A549 treated with CpdA at 1 μM for 4 hours (cell line): ENCODE data around the gene NUP205. TPM values are rescaled to one million over a fixed set of nuclear protein-coding genes. Genes with fewer than 3 reads are reported as not detected.

ENCODE experiments used
- total RNA-seq: library from RNA; stranded (reverse); fragments of 200-300 nt; extraction: Qiagen RNA extraction; gene quantifications from 5 replicates; pipeline ENCODE4 v1.2.3, GENCODE V29; 2022; ENCODE audit warnings: low read depth

NUP205 gene, protein sequence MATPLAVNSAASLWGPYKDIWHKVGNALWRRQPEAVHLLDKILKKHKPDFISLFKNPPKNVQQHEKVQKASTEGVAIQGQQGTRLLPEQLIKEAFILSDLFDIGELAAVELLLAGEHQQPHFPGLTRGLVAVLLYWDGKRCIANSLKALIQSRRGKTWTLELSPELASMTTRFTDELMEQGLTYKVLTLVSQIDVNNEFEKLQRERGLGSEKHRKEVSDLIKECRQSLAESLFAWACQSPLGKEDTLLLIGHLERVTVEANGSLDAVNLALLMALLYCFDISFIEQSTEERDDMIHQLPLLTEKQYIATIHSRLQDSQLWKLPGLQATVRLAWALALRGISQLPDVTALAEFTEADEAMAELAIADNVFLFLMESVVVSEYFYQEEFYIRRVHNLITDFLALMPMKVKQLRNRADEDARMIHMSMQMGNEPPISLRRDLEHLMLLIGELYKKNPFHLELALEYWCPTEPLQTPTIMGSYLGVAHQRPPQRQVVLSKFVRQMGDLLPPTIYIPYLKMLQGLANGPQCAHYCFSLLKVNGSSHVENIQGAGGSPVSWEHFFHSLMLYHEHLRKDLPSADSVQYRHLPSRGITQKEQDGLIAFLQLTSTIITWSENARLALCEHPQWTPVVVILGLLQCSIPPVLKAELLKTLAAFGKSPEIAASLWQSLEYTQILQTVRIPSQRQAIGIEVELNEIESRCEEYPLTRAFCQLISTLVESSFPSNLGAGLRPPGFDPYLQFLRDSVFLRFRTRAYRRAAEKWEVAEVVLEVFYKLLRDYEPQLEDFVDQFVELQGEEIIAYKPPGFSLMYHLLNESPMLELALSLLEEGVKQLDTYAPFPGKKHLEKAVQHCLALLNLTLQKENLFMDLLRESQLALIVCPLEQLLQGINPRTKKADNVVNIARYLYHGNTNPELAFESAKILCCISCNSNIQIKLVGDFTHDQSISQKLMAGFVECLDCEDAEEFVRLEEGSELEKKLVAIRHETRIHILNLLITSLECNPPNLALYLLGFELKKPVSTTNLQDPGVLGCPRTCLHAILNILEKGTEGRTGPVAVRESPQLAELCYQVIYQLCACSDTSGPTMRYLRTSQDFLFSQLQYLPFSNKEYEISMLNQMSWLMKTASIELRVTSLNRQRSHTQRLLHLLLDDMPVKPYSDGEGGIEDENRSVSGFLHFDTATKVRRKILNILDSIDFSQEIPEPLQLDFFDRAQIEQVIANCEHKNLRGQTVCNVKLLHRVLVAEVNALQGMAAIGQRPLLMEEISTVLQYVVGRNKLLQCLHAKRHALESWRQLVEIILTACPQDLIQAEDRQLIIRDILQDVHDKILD (N-terminal part only)
- total RNA-seq, result 49.3 to 55.9 TPM (median 53.0 TPM) in 5 replicates

DNA sequence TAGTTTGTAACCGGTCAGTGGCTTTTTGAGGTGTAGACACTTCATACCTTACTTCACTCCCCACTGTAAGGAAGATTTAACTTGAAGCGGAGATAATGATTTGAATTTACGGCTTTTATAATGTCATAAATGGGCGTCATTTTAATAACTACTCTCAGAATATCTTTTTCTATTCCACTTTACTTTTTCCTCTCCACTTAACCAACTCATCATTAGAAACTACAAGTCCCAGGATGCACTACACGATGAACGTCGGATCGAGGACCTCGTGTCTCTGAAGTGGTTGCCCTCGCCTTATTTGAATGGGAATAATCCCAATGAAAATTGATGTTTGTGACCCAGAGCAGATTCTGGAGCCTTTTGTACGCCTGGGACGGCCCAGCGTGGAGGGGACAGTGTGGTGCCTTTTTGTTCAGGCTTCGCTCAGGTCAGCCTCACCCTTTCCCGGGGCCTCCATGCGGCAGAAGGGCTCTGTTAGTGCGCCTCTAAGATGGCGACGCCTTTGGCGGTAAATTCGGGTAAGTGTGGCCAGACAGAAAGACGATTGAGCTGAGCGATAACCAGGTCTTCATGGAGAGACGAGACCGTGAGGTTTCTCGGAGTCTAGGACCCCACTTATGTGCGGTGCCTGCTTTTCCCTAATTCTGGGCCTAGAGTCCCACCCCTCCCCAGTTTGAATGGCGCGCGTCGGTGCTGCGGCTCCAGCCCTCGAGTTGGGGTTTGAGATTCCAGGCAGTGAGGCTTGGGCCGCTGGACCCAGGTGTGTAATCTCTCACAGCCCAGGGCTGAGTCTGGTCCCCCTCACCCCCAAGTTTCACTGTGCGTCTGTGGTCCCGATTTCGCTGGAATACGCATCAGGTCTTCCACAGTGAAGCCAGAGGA lies at the start of gene NUP205:
Gene NUP205 (plus strand): TSS at position 463 of the 882 bp plus-strand sequence. CDS start 28 bp downstream, at position 491.

DNA sequence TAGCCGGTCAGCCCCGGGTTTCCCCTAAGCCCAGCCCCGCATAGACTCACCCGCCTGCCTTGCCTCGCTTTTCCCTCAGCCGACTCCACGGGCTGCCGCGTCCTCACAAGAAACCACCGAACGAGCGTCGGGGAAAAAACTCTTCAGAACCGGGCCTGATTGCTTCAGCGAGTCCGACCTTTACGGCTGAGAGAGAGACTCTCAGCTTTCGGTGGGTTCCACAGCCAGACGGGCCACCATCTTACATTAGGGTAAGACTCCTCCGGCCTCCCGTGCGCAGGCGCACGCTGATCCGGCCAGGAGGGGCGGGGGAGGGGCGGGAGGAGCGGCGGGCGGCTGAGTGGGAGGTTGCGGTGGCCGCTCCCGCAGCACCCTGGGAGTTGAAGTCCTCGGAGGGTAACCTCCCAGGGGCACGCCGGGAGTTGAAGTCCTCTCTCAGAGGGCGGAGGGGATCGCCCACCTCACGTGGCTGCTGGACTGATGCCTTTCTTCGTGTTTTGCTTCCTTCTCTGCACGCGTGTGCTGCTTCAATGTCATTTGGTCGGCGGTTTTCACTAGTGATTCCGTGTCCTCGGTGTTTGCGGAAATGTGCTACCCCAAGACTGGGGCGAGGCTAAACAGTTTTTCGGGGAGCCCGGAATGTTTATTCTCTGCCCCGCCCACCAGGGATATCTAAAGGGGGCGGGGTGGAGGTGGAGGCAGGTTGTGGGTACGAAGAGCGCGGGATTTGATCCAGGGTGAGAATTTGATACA lies 47.7 kb upstream of the NUP205 start, which contains the start of gene CNOT4:
Gene CNOT4 (minus strand): TSS at position 264 of the 753 bp plus-strand sequence. CDS start 71,771 bp downstream, outside the sequence.

DNA sequence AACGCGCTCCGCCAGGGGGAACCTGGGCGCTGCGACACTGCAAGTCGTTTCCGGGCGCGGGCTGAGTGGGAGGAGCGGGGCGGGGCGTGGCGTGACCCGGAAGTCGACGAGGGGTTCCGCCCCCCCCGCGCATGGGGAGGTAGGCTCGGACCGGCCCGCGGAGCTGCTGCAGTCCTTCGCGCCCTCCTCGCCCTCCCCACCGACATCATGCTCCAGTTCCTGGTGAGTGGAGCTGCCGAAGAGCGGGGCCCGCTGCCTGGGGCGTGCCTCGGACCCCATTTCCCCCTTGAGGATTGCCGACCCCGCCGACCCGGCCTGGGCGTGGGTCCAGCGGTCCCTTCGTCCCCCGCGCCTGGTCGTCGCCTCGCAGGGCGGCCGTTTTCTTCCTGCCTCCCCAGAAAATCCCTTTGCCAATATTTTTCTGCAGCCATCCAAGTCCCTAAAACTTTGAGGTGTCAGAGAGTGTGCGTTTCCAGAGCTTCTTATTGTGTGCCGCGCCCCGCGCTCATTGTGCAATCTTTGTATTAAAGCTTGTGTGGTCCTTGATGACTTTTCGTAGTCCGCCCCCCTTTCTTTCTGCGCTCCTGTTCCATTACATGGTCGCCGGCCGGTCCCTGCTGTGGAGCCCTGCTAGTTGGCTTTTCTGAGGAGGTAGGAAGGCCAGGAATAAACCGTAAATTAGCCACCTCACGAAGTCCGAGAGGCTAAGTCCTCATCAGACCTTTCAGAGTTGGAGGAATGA lies 104.8 kb downstream of the NUP205 start, which contains the start of gene STMP1:
Gene STMP1 (plus strand): TSS at position 142 of the 742 bp plus-strand sequence.

Other genes starting within 250 kb of the NUP205 start
- gene CNOT4, start 47.8 kb upstream of the NUP205 start, total RNA-seq, result 10.8 to 12.1 TPM (median 11.5 TPM) in 5 replicates
- 27.3 to 34.8 TPM (median 32.0 TPM) in 5 replicates for gene STMP1, start 104.6 kb downstream of the NUP205 start, total RNA-seq
- not detected in 5 replicates for gene SLC13A4, start 170.3 kb downstream of the NUP205 start, total RNA-seq
- gene FAM180A, start 190.9 kb downstream of the NUP205 start, total RNA-seq, result 0.06 TPM in 1 of 5 replicates, not detected in the others